HG02588 (cell line): ENCODE results near the gene PLBD2.

ENCODE experiments used
- ATAC-seq: cut with Tn5 transposase; IDR thresholded peaks from one replicate; pipeline ENCODE4 v1.9.1; 2021; ENCODE audit warnings: mild to moderate bottlenecking, moderate library complexity; ENCODE audit not compliant: unreplicated experiment

PLBD2 gene

GRCh38 chr12:113358381-113359132, at the start of gene PLBD2:
Gene PLBD2, plus strand, starts transcription at chr12:113358587. Its CDS starts 14 bp downstream, at chr12:113358601.
- ATAC-seq, result peak; percentile 88

GRCh38 chr12:113310489-113310888, 47.9 kb upstream of the PLBD2 start:
- ATAC-seq, result no peak

- no peak for ATAC-seq
Measured at GRCh38 chr12:113314121-113314529, 44.3 kb upstream of the PLBD2 start.

- ATAC-seq, result no peak
Measured at GRCh38 chr12:113315358-113315757, 43.0 kb upstream of the PLBD2 start.

- no peak for ATAC-seq
Measured at GRCh38 chr12:113316155-113316554, 42.2 kb upstream of the PLBD2 start.

GRCh38 chr12:113317122-113317521, 41.3 kb upstream of the PLBD2 start:
- ATAC-seq, result no peak

- no peak for ATAC-seq
Measured at GRCh38 chr12:113318046-113318656, 40.2 kb upstream of the PLBD2 start.

- ATAC-seq, result no peak
Measured at GRCh38 chr12:113318900-113319628, 39.3 kb upstream of the PLBD2 start.

GRCh38 chr12:113320401-113320800, 38.0 kb upstream of the PLBD2 start:
- no peak for ATAC-seq

GRCh38 chr12:113322343-113322742, 36.0 kb upstream of the PLBD2 start:
- no peak for ATAC-seq

- no peak for ATAC-seq
Measured at GRCh38 chr12:113325916-113326315, 32.5 kb upstream of the PLBD2 start.

GRCh38 chr12:113326775-113327395, 31.5 kb upstream of the PLBD2 start:
- ATAC-seq, result no peak

- no peak for ATAC-seq
Measured at GRCh38 chr12:113328368-113328889, 30.0 kb upstream of the PLBD2 start.

- no peak for ATAC-seq
Measured at GRCh38 chr12:113329022-113329790, 29.2 kb upstream of the PLBD2 start.

- no peak for ATAC-seq
Measured at GRCh38 chr12:113329791-113330417, 28.5 kb upstream of the PLBD2 start.

- ATAC-seq, result no peak
Measured at GRCh38 chr12:113330505-113330904, 27.9 kb upstream of the PLBD2 start.

- ATAC-seq, result no peak
Measured at GRCh38 chr12:113332688-113333417, 25.5 kb upstream of the PLBD2 start.

GRCh38 chr12:113333418-113333750, 25.0 kb upstream of the PLBD2 start:
- no peak for ATAC-seq
